HG03520 (cell line): ENCODE results near the gene GDPD3.

Experiments used
- ATAC-seq: cut with Tn5 transposase; IDR thresholded peaks from one replicate; pipeline ENCODE4 v1.9.1; 2021; ENCODE audit warnings: mild to moderate bottlenecking, moderate library complexity; ENCODE audit not compliant: unreplicated experiment

The GDPD3 gene

GRCh38 chr16:30082545-30083090 is 30.7 kb downstream of the GDPD3 start:
- ATAC-seq, result no peak

GRCh38 chr16:30079480-30079879 is 33.9 kb downstream of the GDPD3 start:
- no peak for ATAC-seq

- no peak for ATAC-seq
Observed at GRCh38 chr16:30078744-30079143, 34.6 kb downstream of the GDPD3 start.

- no peak for ATAC-seq
Observed at GRCh38 chr16:30077656-30078055, 35.7 kb downstream of the GDPD3 start.

- peak; percentile 24 for ATAC-seq
Observed at GRCh38 chr16:30076276-30076791, 37.0 kb downstream of the GDPD3 start.

- peak; percentile 71 for ATAC-seq
Observed at GRCh38 chr16:30075503-30076275, 37.6 kb downstream of the GDPD3 start, which contains the start of gene PPP4C. TSS of gene PPP4C (plus strand) at chr16:30075994. CDS start at chr16:30076378, 384 bp downstream.

GRCh38 chr16:30070490-30070889 is 42.8 kb downstream of the GDPD3 start:
- ATAC-seq, result no peak

- ATAC-seq, result no peak
Observed at GRCh38 chr16:30069611-30070462, 43.5 kb downstream of the GDPD3 start.

- ATAC-seq, result no peak
Observed at GRCh38 chr16:30068750-30069610, 44.4 kb downstream of the GDPD3 start.

- ATAC-seq, result no peak
Observed at GRCh38 chr16:30068333-30068732, 45.0 kb downstream of the GDPD3 start.

- no peak for ATAC-seq
Observed at GRCh38 chr16:30067584-30067916, 45.8 kb downstream of the GDPD3 start.

- ATAC-seq, result no peak
Observed at GRCh38 chr16:30066761-30067583, 46.4 kb downstream of the GDPD3 start.

GRCh38 chr16:30065943-30066760 is 47.2 kb downstream of the GDPD3 start:
- peak; percentile 2 for ATAC-seq

GRCh38 chr16:30065102-30065942 is 48.0 kb downstream of the GDPD3 start, which contains the start of gene ALDOA:
TSS of gene ALDOA (plus strand) at chr16:30065760. CDS start at chr16:30066898, 1,138 bp downstream.
- ATAC-seq, result peak; percentile 76

- ATAC-seq, result no peak
Observed at GRCh38 chr16:30064729-30065101, 48.6 kb downstream of the GDPD3 start.

GRCh38 chr16:30063893-30064728 is 49.2 kb downstream of the GDPD3 start:
- ATAC-seq, result no peak

- ATAC-seq, result no peak
Observed at GRCh38 chr16:30063278-30063892, 50.0 kb downstream of the GDPD3 start.
